GM18870 (cell line): ENCODE results near the gene TDRD7.

ENCODE experiments used
- ATAC-seq: cut with Tn5 transposase; IDR thresholded peaks from one replicate; pipeline ENCODE4 v1.9.1; 2021; ENCODE audit warnings: moderate library complexity; ENCODE audit not compliant: unreplicated experiment

The TDRD7 gene

GRCh38 chr9:97525451-97525850 lies 113.6 kb downstream of the TDRD7 start:
- ATAC-seq, result no peak

- no peak for ATAC-seq
Observed at GRCh38 chr9:97526895-97527575, 115.1 kb downstream of the TDRD7 start.

DNA sequence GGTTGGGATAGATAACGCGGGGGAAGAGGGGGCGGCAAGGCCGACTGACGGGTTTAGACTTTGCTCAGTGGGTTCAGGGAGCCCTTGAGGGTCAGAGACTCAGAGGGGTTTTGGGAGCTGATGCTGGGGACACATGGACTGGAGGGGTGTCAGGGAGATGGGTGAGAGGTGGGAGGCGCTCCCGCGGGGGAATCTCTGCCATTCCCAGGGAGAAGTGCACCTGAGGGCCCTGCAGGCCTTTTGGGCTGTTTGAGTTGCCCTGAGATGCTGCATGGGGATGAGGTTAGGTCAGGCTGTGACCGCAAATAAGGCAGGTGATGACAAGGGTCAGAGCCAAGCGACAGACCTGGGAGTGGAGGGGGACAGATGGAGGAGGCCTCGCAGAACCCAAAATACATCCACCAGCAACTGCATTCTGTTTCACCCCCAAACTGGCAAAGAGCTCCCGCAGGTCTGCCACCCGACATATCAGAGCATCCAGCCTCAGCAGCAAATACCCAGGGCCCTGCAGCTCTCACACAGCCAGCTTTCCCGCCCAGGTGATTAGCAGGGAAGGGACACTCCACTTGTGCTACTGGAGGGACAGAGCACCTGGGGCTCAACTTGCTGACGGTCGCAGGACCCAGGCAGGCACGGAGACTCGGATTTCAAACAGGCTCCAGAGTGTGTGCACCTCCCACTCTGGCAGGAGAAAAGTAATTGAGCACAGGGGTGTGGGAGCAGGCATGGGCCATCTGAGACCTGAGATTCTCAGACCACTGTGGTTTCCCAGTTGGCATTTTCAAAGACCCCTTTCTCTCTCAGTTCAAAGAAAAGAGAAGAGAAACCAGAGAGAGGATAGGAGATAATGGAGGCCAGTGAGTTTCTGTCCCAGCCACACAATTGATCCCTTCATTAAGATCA lies 116.0 kb downstream of the TDRD7 start:
- no peak for ATAC-seq

- no peak for ATAC-seq
Observed at GRCh38 chr9:97528529-97529230, 116.8 kb downstream of the TDRD7 start.

DNA sequence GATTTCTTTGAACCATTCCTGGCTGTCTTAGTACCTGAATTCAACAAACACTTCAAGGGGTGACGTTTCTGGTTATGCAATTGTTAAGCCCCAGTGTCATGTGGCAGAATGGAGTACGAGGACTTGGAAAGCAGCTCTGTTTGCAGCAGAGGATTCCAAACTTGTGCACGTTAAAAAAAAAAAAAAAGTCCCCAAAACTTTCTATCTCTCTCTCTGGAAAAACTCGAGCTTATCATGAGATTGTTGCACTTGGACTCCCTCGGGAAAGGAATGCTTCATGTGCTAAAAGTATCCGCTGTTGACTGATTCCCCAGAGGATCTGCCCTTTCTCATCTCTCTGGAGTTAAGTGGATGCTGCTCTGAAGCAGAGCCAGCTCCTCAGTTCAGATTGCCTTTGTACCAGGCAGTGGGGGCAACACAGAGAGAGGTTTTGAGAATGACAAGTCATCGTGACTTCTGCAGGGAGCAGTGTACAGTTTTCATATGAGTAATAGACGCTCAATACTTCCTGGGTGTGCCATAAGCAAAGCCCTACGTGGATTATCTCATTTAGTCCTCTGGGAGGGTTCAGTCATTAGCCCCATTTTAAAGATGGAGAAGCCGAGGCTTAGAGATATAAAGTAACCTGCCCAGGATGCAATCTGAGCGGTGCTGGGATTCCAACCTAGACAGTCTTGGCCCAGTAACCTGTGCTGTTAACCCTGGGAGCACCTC lies 117.6 kb downstream of the TDRD7 start:
- peak; percentile 76 for ATAC-seq

DNA sequence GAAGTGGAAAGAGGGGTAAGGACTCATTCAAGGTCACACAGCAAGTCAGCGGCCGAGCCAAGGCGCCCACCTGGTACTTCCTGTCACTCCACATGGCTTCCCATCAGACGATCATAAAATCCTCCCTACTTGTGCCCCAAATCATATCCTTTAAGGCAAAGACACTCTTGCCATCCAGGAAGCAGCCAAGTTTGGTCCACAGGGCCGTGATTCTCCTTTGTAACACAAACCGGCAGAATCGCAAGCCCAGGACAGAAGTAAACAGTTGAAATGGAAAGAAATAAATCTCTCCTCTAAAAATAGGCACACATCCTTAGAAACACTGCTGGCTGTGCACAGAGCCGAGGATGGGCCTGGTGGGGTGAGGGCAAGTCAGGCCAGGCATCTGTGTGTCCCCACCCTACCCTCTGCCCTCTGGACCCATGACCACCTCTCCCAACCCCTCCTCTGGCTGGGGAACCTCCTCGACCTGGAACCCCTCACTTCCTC lies 120.0 kb downstream of the TDRD7 start:
- ATAC-seq, result no peak

- no peak for ATAC-seq
Observed at GRCh38 chr9:97534185-97534584, 122.3 kb downstream of the TDRD7 start.

DNA sequence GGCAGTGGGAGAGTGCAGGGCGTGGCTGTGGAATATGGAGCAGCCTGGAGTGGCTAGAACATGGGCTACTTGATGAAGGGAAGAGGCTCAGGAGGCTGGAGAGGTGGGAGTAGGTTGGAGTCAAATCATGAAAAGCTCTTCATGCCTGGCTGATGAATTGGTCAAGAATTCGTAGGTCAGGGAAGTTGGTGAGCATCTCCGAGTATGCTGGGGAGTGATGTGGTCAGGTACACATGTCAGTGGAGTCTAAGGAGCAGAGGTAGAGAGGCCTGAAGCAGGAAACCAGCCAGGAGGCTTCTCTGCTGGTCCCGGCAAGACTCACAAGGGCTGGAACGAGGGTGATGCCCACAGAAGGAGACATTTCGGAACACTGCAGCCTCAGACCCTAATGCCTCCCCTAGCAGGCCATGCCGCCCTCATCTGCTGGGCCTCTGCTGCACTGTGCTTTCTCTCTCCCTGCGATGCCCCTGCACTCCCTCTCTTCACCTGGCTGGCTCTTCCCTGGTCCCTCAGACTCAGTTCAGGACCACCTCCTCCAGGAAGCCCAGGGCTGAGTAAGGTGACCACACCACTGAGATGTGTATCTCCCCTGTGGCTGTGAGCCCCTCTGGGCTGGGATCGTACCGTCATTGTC lies 123.2 kb downstream of the TDRD7 start:
- no peak for ATAC-seq

DNA sequence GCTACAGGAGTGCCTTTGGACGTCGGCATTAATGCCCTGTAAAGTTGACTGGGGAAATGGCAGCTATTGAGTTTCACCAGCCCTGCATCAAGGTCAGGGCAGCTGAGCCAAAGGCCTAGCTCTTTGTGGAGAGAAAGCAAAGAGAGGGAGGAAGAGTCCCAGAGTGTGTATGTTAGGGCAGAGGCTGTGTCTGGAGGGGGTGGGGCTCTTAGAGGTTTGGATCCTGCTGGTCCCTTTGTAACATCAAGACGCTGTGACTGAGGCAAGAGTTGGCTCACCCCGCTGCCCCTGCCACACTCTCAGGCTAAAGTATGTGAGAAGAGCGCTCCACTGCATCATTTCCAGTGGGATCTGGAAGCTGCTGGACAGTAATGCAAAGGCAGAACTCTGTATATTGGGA lies 123.9 kb downstream of the TDRD7 start:
- no peak for ATAC-seq

GRCh38 chr9:97536480-97536879 lies 124.6 kb downstream of the TDRD7 start:
- no peak for ATAC-seq

- no peak for ATAC-seq
Observed at GRCh38 chr9:97543561-97543960, 131.7 kb downstream of the TDRD7 start.

DNA sequence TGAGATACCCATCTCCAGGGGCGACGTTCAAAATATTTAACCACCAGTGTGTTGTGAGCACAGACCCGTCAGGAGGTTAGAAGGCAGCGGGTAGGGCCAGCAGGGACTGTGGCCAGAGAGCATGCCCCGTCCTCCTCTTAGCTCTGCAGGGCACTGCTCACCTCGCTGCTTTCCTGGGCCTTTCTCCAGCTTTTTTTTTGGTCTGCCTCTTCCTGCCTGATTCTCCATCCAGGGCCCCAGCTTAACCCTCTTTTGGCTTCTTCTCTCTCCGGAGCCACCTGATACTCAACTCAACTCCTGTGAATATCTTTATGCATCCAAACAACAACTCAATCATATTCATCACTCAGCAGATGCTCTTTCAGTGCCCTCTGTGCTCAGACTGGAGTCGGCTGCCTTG lies 133.6 kb downstream of the TDRD7 start:
- no peak for ATAC-seq
